ENCODE data around the gene MYH10. TPM values are rescaled to one million over a fixed set of nuclear protein-coding genes. Genes with fewer than 3 reads are reported as not detected.
A peak's percentile ranks its signal among the peaks of the same experiment; 100 is the strongest.

MYH10 gene
- total and polyA plus RNA-seq, 9 of the 15 experiments (the other 6 are each of a cell fraction or from before 2014, with no cell fraction given), result 16.3 to 95.3 (median 39.7) TPM

GRCh38 chr17:8576559-8577294, 53.8 kb downstream of the MYH10 start (continued):
- TF ChIP-seq ZNF449 (CRISPR knock-in tag; IDR thresholded peaks at IDR 0.05), result no peak
- TF ChIP-seq SMC3 (conservative IDR thresholded peaks at IDR 0.05; ENCODE audit: insufficient read depth, low read depth, low read length), result no peak
- no peak for TF ChIP-seq TRIM25 (IDR thresholded peaks at IDR 0.05; ENCODE audit: borderline replicate concordance)
- no peak for TF ChIP-seq ETS2 (tag; IDR thresholded peaks at IDR 0.05; ENCODE audit: borderline replicate concordance, poor library complexity, severe bottlenecking)
- no peak for TF ChIP-seq BRCA1 (IDR thresholded peaks at IDR 0.05)
- TF ChIP-seq BRCA1 (CRISPR knock-in tag; IDR thresholded peaks at IDR 0.05), result no peak

GRCh38 chr17:8574687-8575086, 55.8 kb downstream of the MYH10 start:
- Histone ChIP-seq H3K27ac (ENCODE audit: extremely low read depth, low read depth, low read length) (no peak overlapping the region), H3K4me3 (no peak overlapping the region), H3K9me1 (ENCODE audit: control insufficient read depth, insufficient read depth, low read length) (no peaks in the 10 kb centered on the region), H3K27me3 (ENCODE audit: control insufficient read depth in 2 of 2, insufficient read depth in 2 of 2, low read length in 2 of 2) (no peaks in the 10 kb centered on the region), H3K9me3 (replicated peaks; ENCODE audit: control insufficient read depth, insufficient read depth, low read depth, low read length) (no peaks in the 10 kb centered on the region), H3K9ac (ENCODE audit: insufficient read depth in 1 of 2, low read depth in 2 of 2, low read length in 2 of 2) (no peak overlapping the region), H2AFZ (ENCODE audit: low read depth, low read length) (no peak overlapping the region), H4K20me1 (replicated peaks; ENCODE audit: control insufficient read depth, insufficient read depth, low read length) (no peaks in the 10 kb centered on the region), H3K79me2 (ENCODE audit: control insufficient read depth, insufficient read depth, low read length) (no peaks in the 10 kb centered on the region), H3K36me3 (ENCODE audit: control insufficient read depth, insufficient read depth, low read length) (peaks cover 51% of the 10 kb centered on the region), H3K4me1 (replicated peaks in 1 of 2; ENCODE audit: control insufficient read depth in 2 of 2, insufficient read depth in 2 of 2, low read length in 2 of 2) (no peaks in the 10 kb centered on the region), H3K4me2 (ENCODE audit: insufficient read depth, low read length) (no peak overlapping the region)
- FAIRE-seq (peak; percentile 52), ATAC-seq (no peak), DNase-seq (ENCODE audit: extremely low read depth in 1 of 4, low spot score in 3 of 4) (peak in 1 of 4 experiments; percentile 7)
- BruUV-seq (replicated peaks), result no TSS peak
- intact Hi-C loops (cut with micrococcal nuclease) (no loop called here), in situ Hi-C loops (cut with MboI) (no loop called here)
- ChIA-PET POLR2A (no interaction called here), CTCF (ENCODE audit: low intra/inter-chr PET ratio) (no interaction called here)
- WGBS (ENCODE audit: insufficient coverage, low coverage, missing lambda C conversion rate), result 91% methylated on average over 8 of the region's 9 CpGs
- TF ChIP-seq RBM39 (optimal IDR thresholded peaks at IDR 0.05; ENCODE audit: low read depth, low read length) (no peak), CTCF (IDR thresholded peaks at IDR 0.05 in 2 of 3, conservative IDR thresholded peaks at IDR 0.05 in 1 of 3; ENCODE audit: insufficient read depth in 2 of 3, low read depth in 1 of 3, low read length in 3 of 3) (peak; percentile 2 to 25 (median 23); a peak in 1 of 6 replicates)

All from K562 (cell line).